ENCODE data around the gene SLIT1.

Gene SLIT1

GRCh38 chr10:96949039-96949683 is 236.6 kb downstream of the SLIT1 start:
- DNase-seq = no peak
